Fibroblast of skin of left quadriceps (primary cell): ENCODE data around the gene FBXO7.
"Not testable (repeated sequence)": the region's sequence is repeated elsewhere in the genome, so short reads cannot be mapped to it uniquely, and the experiment has no call there.

Experiments
- DNase-seq, 2 experiments: peaks; one replicate each; pipeline ENCODE4 v3.0.0-alpha.2; 2013; ENCODE audit warnings: low read depth in 2 of 2

Gene FBXO7

DNA sequence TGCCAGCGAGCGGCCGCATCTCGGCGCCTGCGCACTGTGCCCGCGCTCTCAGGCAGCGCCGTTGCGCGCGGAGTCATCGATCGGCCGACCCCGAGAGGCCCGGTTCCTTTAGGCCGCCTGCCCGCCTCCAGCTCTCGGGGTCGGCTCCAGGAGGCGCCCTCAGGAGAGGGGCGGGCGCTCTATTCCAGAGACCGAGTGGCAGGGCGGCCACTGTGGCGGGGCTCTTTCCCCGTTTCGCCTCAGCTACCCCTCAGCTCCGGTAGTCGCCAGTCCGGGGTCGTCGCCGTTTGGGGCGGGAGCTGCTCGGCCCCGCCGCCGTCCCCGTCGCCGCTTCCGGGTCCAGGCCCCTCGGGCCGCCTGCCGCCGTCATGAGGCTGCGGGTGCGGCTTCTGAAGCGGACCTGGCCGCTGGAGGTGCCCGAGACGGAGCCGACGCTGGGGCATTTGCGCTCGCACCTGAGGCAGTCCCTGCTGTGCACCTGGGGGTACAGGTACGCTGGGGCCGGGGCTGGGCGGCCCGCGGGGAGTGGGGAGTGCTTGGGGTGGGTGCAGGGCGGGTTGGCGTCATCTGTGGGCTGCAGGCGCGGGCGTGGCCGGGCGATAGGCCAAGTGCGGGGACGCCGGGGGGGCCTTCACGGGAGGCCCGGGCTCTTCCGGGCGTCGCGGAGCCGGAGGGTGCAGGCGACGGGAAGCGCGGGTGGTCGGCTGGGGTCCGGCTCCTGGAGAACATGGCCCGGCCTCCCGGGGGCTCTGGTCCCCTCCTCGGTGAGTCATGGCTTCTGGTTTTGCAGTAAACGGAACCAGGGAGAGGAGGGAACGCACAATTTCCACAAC lies at the start of gene FBXO7:
Gene FBXO7, plus strand, starts transcription at position 177 of the 833 bp plus-strand sequence. Its CDS starts 192 bp downstream, at position 369.
- DNase-seq = peak; percentile 82 to 86

GRCh38 chr22:32426881-32427280 lies 47.7 kb upstream of the FBXO7 start:
- no peak for DNase-seq

GRCh38 chr22:32430352-32430751 lies 44.3 kb upstream of the FBXO7 start:
- no peak for DNase-seq

GRCh38 chr22:32444068-32444467 lies 30.5 kb upstream of the FBXO7 start:
- no peak for DNase-seq

DNA sequence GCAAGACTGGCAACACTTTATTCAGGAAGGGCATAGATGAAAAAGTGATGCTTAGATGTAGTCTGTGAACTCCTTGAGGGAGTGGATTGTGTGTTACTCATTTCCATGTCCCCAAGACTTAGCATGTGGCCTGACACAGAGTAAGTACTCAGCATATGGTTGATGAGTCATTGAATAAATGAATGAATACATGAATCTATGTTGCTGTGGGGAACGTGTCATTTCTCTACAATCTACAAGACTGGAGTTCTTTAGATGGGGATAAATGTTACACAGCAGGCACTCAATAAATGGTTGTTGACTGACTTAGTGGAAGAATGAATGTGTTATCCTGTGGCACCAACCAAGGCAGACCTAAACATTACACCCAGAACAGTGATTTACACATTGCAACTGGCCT lies 28.3 kb upstream of the FBXO7 start:
- DNase-seq = no peak

DNA sequence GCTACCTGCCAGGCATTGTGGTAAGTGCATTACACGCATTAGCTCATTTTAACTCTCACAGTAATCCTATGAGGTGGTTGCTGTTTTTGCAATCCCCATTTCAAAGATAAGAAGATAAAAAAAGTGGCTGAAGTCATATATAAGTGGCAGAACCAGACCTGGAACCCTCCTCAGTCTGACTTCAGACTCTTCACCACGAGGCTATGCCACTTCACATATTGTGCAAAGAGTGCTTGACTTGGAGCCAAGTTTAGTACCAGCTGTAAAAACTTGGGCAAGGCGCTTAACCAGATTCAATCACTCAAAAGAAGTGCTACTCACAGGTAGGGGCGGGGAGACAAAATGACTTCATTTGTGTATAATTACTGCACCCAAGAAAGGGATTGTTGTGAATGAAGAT lies 25.6 kb upstream of the FBXO7 start:
- no peak for DNase-seq

- DNase-seq = no peak
These were observed 17.6 kb upstream of the FBXO7 start for GRCh38 chr22:32457031-32457430.

- DNase-seq = no peak
These were observed 12.2 kb upstream of the FBXO7 start for GRCh38 chr22:32462452-32462851.

DNA sequence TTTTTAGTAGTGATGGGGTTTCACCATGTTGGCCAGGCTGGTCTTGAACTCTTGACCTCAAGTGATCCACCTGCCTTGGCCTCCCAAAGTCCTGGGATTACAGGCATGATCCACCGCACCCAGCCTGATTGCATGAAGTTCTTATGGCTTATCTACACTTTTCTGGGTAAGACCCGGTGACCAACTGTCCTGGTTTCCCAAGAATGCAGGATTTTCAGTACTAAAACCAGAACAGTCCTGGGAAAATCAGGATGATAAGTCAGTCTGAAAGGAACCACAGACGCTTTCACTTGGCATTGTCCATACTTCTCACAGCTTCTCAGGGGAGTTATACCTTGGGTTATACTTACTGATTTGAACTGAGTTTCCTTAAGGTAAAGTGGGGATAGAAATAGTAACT lies 8.9 kb upstream of the FBXO7 start:
- DNase-seq = no peak

GRCh38 chr22:32466496-32466895 lies 8.1 kb upstream of the FBXO7 start:
- DNase-seq = no peak

DNA sequence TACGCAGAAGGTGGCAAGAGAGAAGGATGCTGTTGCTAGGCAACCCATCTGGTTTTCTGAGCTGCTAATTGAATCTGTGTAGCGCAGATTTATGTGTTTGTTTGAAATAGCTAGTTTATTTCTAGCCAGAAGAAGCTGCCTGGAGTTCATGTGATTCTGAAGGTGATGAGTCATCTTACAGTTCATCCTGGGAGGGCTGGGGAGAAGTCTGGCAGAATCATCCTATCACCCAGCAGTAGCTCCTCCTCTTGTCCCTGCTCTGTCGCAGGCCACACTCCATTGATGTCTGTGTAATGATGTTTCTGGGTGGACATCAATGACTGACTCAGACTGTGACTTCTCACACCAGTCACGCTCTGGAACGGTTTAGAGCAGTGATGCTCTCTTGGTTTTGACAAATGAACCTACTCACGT lies 4.8 kb upstream of the FBXO7 start:
- peak; percentile 57 to 67 for DNase-seq

- DNase-seq = peak; percentile 37 to 49
These were observed 1.1 kb upstream of the FBXO7 start for GRCh38 chr22:32473388-32473952.

- DNase-seq = peak in 1 of 2 experiments; percentile 12
These were observed 928 bp downstream of the FBXO7 start for GRCh38 chr22:32475468-32476010.

- no peak for DNase-seq
These were observed 1.9 kb downstream of the FBXO7 start for GRCh38 chr22:32476281-32477195.

DNA sequence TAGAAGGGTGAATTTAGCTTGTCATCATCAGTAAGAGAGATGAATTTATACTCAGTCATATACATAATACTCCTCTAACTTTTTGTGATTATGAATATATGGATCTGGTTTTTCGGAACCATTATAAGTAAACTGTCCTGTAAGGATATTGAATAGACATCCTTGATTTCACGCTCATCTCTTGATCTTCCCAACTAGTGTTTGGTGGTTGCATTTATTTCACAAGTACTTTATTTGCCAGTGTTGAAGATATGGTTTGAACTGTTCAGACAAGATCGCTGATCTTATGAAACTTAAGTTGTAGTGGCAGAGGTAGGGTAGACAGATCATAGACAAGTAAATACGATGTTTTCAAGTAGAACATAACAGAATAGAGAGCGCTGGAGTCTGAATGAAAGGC lies 3.0 kb downstream of the FBXO7 start:
- no peak for DNase-seq

DNA sequence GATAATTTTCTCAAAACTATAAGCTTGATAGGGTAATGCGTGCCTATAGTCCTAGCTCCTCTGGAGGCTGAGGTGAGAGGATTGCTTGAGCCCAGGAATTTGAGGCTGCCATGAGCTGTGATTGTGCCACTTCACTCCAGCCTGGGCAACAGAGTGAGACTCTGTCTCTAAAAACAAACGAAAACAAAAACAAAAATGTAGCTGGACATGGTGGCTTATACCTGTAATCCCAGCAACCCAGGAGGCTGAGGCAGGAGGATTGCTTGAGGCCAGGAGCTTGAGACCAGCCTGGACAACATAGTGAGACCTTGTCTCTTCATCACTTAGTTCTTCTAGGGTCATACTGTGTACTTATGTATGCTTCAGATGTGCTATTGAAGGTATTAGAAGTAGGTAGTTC lies 3.9 kb downstream of the FBXO7 start:
- DNase-seq = not testable (repeated sequence)

DNA sequence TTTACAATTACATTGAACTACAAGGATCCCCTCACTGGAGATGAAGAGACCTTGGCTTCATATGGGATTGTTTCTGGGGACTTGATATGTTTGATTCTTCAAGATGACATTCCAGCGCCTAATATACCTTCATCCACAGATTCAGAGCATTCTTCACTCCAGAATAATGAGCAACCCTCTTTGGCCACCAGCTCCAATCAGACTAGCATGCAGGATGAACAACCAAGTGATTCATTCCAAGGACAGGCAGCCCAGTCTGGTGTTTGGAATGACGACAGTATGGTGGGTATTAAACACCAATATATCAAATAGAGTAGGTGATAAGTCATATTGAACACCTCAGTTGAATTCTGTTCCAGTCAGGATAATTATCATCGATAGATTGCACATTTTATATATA lies 4.4 kb downstream of the FBXO7 start:
- DNase-seq = no peak

- DNase-seq = no peak
These were observed 5.6 kb downstream of the FBXO7 start for GRCh38 chr22:32480238-32480637.

DNA sequence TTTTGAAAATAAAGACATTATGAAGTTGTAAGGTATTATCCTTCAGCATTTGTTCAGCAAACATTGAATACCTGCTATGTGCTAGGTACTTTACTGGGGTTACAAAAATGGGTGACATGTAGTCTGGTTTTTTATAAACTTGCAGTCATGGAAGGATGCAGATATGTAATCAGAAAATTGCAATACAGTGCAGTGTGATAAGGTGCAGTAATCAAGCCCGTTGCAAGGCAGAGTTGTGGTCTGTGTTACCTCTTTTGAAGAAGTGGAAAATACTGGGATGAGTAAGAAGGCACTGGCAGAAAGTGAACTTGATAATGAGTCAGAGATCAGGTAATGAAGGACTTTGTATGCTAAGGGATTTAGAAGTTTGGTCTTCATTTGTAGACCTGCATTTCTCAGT lies 8.1 kb downstream of the FBXO7 start:
- DNase-seq = no peak

DNA sequence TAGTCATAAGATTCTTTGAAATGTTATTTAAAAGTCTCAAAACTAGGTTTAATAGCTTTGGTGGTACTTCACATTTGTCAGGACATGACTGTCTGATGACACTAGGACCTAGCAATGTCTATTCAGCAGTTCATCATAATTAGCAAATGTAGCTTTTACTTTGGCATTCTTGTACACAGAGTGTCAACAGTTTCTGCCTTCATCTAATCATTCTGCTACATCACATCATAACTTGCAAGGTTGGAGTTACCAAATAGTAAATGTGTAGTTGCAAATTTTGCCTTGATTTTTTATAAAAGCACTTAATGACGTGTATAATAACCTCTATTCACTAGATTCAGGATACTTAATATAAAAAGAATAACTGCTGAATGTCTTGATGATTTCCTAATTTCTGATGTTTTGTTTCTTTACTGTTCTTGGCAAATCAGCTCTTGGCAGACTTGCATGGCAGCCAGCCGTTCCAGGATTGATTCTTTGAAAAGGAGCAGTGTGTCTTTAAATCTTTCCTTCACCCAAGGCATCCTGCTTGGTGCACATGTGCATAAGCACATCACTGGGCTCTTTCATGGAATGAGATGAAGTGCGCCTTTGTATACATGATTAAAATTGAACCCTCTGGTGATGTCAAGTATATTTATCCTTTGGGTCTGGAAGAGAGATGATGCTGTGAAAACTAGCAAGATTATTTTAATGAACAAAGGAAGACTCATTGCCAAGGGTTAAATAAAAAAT lies 12.2 kb downstream of the FBXO7 start:
- DNase-seq = no peak

GRCh38 chr22:32487461-32487860 lies 12.8 kb downstream of the FBXO7 start:
- DNase-seq = no peak
